ENCODE measurements around the gene NT5E.

- TF ChIP-seq EZH2phosphoT487 (IDR thresholded peaks at IDR 0.05; ENCODE audit: borderline replicate concordance, low read depth, low read length) (no peak), CTCF (conservative IDR thresholded peaks at IDR 0.05; ENCODE audit: low read length) (no peak)
These were observed 480 bp upstream of the NT5E start for GRCh38 chr6:85449388-85449817.
